Measurements from ENCODE around the gene STX5.
A peak's percentile ranks its signal among the peaks of the same experiment; 100 is the strongest.
"Not testable (repeated sequence)": the region's sequence is repeated elsewhere in the genome, so short reads cannot be mapped to it uniquely, and the experiment has no call there.

Gene STX5, protein sequence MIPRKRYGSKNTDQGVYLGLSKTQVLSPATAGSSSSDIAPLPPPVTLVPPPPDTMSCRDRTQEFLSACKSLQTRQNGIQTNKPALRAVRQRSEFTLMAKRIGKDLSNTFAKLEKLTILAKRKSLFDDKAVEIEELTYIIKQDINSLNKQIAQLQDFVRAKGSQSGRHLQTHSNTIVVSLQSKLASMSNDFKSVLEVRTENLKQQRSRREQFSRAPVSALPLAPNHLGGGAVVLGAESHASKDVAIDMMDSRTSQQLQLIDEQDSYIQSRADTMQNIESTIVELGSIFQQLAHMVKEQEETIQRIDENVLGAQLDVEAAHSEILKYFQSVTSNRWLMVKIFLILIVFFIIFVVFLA

DNA sequence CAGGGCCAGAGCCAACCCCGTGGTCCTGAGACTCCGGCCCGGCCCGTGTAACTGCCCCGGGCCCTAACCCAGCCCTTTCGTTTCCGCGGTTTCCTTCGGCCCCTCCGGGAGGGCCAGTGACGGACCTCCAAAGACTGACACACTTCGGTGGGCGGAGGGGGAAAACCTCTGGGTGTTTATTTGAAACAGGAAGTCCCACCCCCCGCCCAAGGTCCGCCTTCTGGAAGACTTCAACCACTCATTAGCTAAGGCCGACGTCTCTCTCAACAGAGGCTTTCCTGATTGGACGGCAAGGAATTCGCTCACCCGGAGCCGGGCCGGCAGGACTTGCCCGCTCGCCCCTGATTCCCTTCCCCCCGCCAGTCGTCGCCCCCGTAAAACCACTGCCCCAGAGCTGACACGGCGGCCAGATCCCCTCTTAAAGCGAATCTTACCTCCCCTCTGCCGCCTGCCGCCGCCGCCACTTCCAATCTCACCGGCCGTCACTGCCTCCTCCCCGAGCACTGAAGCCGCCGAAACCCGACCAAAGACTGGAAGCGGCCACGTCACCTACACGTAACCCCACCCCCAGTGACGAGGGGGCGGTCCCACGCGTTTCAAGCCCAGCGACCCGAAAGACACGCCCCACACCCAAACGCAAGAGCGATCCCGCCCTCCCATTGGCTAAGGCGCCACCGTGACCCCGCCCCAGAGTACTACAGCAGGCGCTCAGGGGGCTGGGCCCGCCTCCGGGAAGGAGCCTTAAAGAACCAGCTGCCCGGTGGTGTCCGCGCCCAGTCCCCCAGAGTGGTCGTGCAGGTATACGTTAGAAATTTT is at the start of gene STX5:
STX5 (minus strand) TSS at position 532 of the 816 bp plus-strand sequence. CDS start 808 bp downstream, outside the sequence.
- DNase-seq (ENCODE audit: low spot score), result peak; percentile 99

DNA sequence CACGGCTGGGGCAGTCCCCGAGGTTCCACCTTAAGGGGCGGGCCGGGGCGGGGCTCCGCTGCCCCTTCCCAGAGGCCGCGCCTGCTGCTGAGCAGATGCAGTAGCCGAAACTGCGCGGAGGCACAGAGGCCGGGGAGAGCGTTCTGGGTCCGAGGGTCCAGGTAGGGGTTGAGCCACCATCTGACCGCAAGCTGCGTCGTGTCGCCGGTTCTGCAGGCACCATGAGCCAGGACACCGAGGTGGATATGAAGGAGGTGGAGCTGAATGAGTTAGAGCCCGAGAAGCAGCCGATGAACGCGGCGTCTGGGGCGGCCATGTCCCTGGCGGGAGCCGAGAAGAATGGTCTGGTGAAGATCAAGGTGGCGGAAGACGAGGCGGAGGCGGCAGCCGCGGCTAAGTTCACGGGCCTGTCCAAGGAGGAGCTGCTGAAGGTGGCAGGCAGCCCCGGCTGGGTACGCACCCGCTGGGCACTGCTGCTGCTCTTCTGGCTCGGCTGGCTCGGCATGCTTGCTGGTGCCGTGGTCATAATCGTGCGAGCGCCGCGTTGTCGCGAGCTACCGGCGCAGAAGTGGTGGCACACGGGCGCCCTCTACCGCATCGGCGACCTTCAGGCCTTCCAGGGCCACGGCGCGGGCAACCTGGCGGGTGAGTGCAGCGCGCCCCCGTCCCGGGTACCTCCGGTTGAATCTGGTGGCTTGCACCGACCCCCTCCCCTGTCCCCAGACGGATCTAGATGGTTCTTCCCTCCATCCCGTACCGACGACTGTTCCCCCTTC is 49.1 kb upstream of the STX5 start, which contains the start of gene SLC3A2:
SLC3A2 (plus strand) TSS at position 94 of the 776 bp plus-strand sequence; CDS start at position 222, 128 bp downstream.
- DNase-seq (ENCODE audit: low spot score), result peak; percentile 85

- DNase-seq (ENCODE audit: low spot score), result no peak
Observed at GRCh38 chr11:62880231-62880802, 48.5 kb upstream of the STX5 start.

DNA sequence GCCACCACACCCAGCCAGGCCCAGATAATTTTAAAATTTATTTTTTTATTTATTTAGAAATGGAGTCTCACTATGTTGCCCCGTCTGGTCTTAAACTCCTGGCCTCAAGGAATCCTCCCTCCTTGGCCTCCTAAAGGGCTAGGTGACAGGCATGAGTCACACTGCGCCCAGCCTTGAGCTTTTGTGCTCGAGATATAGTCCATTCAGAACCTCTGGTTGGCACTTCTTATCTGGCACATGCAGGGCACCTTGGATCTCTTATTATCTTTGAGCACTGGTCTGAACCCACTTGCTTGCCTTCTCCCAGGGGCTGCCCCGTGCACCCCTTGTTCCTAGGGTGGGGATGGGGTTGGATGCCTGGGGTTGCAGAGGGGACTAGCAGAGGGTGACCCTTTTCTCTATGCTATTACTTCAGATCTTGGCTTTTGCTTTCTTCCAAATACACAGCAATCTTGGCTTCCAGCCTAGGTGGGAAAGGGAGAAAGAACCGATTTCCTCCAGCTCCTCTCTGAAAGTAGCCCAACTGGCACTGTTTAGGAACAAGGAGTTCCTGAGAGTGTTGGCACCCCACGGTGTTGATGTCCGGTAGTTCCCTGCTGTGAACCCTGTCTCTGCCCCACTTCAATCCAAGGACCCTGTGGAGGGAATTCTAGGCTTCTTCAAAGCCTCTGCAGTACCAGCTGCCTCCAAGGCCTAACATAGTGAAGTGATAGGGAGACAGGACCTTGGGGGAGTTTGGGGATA is 47.6 kb upstream of the STX5 start:
- DNase-seq (ENCODE audit: low spot score), result peak; percentile 53

GRCh38 chr11:62876712-62877111 is 44.9 kb upstream of the STX5 start:
- no peak for DNase-seq (ENCODE audit: low spot score)

- no peak for DNase-seq (ENCODE audit: low spot score)
Observed at GRCh38 chr11:62875698-62876478, 44.0 kb upstream of the STX5 start.

GRCh38 chr11:62874851-62875250 is 43.0 kb upstream of the STX5 start:
- DNase-seq (ENCODE audit: low spot score), result no peak

DNA sequence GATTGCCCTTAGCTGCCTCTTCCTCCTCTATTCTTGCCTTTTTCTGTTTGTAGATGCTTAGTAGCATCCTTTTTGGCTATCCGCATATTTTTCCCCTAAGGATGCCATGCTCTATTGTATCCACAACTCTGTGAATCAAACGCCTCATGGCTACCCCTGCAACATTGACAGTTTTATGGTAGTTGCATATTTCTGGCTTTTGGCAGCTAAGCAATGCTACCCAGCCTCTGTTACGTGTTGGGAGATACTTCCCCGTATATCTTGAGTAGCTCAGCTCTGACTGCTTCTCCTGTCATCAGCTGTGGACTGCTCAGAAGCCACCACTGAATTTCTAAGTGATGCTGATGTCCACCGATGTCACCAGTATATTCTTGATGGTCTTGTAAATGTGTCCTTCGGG is 33.8 kb upstream of the STX5 start:
- DNase-seq (ENCODE audit: low spot score), result no peak

DNA sequence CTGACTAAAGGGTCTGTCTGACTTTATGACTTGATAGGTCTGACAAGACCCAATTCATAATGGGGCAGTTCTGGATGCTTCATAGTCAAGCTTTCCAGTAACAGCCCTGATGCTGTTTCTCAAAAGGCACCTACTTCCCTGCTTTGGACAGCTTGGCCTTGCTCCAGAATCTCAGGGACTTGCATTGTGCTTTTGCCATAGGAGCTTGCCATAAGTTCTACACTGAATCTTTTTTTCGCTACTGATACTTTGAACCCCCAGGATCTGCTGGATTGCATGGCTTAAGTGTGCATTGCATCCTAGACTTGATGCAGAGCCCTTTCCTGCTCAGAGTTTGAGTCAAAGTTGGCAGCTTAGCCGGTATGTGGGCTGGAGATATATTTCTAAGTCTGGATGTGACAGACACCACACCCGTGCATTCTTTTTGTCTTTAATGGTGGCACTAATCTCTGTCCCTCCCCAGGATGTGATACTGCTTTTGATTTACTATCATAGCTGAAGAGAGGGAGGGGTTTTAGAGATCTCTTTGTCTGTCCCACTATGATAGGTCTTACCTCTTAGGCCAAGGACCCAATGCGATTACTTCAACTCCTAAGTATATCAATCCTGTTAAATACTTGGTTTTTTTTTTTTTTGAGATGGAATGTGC is 32.0 kb upstream of the STX5 start:
- DNase-seq (ENCODE audit: low spot score), result no peak

DNA sequence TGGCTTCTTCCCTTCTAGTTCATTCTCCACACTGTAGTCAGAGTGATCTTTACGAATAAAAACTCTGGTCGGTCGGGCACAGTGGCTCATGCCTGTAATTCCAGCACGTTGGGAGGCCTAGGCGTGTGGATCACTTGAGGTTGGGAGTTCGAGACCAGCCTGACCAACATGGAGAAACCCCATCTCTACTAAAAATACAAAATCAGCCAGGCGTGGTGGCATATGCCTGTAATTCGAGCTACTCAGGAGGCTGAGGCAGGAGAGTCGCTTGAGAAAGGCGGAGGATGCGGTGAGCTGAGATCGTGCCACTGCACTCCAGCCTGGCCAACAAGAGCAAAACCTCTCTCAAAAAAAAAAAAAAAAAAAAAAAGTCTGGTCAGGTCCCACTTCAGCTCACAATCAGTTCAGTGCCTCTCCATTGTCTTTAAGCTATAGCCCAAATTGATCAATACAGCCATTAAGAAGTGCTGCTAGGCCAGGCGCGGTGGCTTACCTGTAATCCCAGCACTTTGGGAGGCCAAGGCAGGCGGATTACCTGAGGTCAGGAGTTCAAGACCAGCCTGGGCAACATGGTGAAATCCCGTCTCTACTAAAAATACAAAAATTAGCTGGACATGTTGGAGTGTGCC is 29.8 kb upstream of the STX5 start:
- DNase-seq (ENCODE audit: low spot score), result not testable (repeated sequence)

GRCh38 chr11:62860835-62861563 is 29.1 kb upstream of the STX5 start:
- DNase-seq (ENCODE audit: low spot score), result no peak

- not testable (repeated sequence) for DNase-seq (ENCODE audit: low spot score)
Observed at GRCh38 chr11:62859281-62859703, 27.4 kb upstream of the STX5 start.

DNA sequence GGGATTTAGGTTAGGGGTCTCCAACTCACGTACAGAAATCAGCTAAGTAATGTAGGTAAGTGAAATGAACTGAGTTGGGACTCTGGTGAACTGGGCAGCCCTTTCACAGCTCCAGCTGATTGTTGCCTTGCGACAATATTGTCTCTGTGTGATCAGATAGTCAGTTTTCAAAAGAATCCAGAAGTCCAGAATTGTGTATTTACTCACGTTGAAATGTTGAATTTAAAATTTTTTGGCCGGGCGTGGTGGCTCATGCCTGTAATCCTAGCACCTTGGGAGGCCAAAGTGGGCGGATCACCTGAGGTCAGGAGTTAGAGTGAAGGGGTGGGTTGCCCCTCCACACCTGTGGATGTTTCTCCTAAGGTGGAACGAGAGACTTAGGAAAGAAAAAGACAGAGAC is 26.4 kb upstream of the STX5 start:
- DNase-seq (ENCODE audit: low spot score), result no peak

- no peak for DNase-seq (ENCODE audit: low spot score)
Observed at GRCh38 chr11:62857541-62857982, 25.7 kb upstream of the STX5 start.

DNA sequence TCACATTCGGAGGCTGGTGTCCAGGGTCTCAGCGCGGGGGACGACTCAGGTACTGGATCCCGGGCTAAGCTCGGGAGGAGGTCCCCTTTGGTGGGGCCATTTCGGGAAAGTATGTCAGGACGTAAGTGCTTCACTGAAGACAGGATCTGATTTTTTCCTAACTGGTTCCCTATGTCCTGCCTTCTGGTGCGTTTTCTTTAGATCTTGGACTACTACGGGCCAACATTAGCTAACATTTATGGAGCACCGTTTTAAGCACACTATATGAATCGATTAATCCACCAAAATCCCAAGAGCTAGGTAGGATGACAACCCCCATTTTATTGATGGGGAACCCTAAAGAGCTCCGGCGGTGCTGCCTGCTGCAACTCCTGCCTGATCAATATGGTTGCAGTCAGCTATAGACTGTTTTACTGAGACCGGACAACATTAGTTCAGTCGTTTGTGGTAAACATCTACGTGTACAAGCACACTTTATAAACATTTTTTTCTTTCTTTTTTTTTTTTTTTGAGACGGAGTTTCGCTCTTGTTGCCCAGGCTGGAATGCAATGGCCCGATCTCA is 24.6 kb upstream of the STX5 start:
- DNase-seq (ENCODE audit: low spot score), result no peak

DNA sequence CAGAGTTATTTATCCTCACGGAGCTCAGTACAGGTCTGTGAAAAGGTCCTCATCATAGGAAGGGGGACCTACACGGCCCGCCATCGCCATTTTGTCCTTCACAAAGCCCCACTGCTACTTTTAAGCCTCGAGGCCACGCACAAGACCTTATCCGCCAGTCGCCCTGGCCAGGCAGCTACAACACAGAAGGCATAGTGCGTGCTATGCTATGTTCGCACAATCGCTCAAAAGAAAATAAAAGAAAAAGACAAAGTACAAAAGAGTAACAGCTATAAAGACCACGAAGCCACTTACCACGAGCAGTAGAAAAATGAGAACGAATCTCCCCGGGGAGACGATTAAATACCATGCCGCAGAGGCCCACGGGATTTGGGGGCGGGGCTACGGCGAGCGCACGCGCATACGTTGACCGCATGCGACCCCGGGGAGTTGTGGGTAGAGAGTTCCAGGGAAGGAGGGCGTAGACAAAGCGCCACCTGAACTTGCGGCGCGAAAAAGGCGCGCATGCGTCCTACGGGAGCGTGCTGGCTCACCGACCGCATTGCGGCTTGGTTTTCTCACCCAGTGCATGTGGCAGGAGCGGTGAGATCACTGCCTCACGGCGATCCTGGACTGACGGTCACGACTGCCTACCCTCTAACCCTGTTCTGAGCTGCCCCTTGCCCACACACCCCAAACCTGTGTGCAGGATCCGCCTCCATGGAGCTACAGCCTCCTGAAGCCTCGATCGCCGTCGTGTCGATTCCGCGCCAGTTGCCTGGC is 23.9 kb upstream of the STX5 start:
- peak; percentile 94 for DNase-seq (ENCODE audit: low spot score)

DNA sequence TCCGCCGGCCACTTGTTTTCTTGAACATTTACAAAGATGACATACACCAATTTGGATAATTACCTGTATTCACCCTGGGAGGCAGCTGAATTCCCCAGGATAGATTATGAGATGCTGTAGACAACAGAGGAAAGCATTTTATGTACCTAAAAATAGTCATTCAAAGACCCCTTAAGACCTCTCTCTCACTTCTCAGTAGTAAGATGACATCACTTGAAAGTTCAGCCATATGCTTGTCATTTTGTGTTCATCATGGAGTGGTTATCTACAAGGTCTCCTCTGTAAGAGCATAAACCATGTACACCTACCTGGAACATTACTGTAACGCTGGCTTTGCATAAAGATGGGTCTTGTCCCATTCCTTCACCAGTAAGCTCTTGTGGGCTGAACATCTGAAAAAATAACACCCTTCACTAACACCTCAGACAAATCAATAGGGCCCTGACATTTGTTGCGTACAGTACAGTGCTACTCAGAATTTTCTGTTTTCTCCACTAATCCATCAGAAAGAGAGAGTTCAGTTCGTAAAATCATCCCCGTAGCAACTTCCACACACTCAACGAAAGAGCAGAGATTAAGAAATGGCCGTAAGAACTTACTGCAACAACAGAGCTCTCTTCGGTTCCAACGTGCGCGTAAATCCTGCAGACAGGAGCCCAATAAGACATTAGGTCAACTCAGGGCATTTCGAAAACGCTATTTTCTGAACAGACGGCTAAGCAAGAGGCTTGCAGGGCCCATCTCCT is 23.1 kb upstream of the STX5 start:
- no peak for DNase-seq (ENCODE audit: low spot score)
